Parathyroid adenoma (tissue), 2 donors: ENCODE results near the gene RPS19.

Experiments used
- H2AFZ ChIP-seq: fragments of 300-600 bp; sonication (generic); one replicate; pipeline ENCODE4 v1.7.0; 2017; ENCODE audit warnings: antibody characterized with exemption, mild to moderate bottlenecking
- H3K27ac ChIP-seq: fragments of 300-600 bp; sonication (generic); one replicate; pipeline ENCODE4 v1.7.0; 2017
- H3K27me3 ChIP-seq: fragments of 300-600 bp; sonication (generic); one replicate; pipeline ENCODE4 v1.7.0; 2017; ENCODE audit warnings: low read length; ENCODE audit not compliant: control insufficient read depth, insufficient read depth
- H3K36me3 ChIP-seq: fragments of 300-600 bp; sonication (generic); one replicate; pipeline ENCODE4 v1.7.0; 2017; ENCODE audit warnings: low read length; ENCODE audit not compliant: control insufficient read depth, insufficient read depth
- H3K4me1 ChIP-seq: fragments of 300-600 bp; sonication (generic); one replicate; pipeline ENCODE4 v1.7.0; 2017; ENCODE audit warnings: control low read depth
- H3K4me2 ChIP-seq: fragments of 300-600 bp; sonication (generic); one replicate; pipeline ENCODE4 v1.7.0; 2017; ENCODE audit warnings: low read length
- H3K4me3 ChIP-seq: fragments of 300-600 bp; sonication (generic); one replicate; pipeline ENCODE4 v1.7.0; 2017; ENCODE audit warnings: low read depth, low read length
- H3K79me2 ChIP-seq: fragments of 300-600 bp; sonication (generic); one replicate; pipeline ENCODE4 v1.7.0; 2017; ENCODE audit warnings: control low read depth
- H3K9ac ChIP-seq: fragments of 300-600 bp; sonication (generic); one replicate; pipeline ENCODE4 v1.7.0; 2017; ENCODE audit warnings: mild to moderate bottlenecking
- H3K9me3 ChIP-seq: fragments of 300-600 bp; sonication (generic); one replicate; pipeline ENCODE4 v1.7.0; 2017; ENCODE audit warnings: low read length; ENCODE audit not compliant: control insufficient read depth
- TF ChIP-seq, protein P1 (sequence below): fragments of 300-600 bp; sonication (generic); IDR thresholded peaks from one replicate; pipeline ENCODE4 v1.7.0; 2017; ENCODE audit warnings: antibody characterized with exemption, mild to moderate bottlenecking
- donor health status: primary hyperparathyroidism.

RPS19 gene

DNA sequence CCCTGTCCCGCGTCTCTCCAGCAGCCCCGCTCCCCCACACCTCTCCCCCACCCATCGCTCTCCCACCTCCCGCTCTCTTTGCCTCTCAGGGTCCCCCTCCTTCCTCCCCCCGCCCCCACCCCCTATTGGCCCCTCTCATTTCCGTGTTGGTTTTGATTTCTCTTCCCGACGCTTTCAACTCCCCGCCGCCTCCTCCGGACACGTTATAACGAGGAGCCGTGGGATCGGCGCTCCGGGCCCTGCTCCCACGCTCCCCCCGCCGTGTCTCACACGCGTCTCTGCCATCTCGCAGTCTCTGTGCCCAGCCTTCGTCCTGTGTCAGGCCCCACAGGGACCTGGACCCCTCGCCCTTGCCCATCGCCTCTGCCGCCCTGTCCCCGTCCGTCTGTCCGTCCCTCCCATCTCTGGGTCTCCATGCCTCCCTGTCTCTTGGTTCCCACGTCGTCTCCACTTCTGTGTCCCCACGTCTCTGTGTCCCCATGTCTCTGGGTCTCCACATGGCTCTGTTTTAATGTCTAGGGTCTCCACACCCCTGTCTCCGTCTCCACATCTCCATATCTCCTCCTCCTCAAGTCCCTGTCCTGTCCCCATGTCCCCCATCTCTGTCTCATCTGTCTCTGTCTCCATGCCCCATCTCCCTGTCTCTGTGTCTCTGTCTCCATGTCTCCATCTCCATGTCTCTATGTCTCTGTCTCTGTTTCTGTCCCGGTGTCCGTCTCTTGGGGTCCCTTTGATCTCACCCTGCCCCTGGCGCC, 55.1 kb downstream of the RPS19 start:
- no peak overlapping the region for H3K4me3 ChIP-seq
- H3K79me2 ChIP-seq: peaks cover 4% of the 10 kb centered on the region
- H3K9ac ChIP-seq: no peak overlapping the region
- no peaks in the 10 kb centered on the region for H3K9me3 ChIP-seq
- no peak overlapping the region for H2AFZ ChIP-seq
- TF ChIP-seq, protein P1, sequence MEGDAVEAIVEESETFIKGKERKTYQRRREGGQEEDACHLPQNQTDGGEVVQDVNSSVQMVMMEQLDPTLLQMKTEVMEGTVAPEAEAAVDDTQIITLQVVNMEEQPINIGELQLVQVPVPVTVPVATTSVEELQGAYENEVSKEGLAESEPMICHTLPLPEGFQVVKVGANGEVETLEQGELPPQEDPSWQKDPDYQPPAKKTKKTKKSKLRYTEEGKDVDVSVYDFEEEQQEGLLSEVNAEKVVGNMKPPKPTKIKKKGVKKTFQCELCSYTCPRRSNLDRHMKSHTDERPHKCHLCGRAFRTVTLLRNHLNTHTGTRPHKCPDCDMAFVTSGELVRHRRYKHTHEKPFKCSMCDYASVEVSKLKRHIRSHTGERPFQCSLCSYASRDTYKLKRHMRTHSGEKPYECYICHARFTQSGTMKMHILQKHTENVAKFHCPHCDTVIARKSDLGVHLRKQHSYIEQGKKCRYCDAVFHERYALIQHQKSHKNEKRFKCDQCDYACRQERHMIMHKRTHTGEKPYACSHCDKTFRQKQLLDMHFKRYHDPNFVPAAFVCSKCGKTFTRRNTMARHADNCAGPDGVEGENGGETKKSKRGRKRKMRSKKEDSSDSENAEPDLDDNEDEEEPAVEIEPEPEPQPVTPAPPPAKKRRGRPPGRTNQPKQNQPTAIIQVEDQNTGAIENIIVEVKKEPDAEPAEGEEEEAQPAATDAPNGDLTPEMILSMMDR: no peak
- peaks cover 5% of the 10 kb centered on the region for H3K27me3 ChIP-seq
- no peak overlapping the region for H3K27ac ChIP-seq
- H3K4me2 ChIP-seq: no peak overlapping the region
- peaks cover 12% of the 10 kb centered on the region for H3K4me1 ChIP-seq
- no peaks in the 10 kb centered on the region for H3K36me3 ChIP-seq

DNA sequence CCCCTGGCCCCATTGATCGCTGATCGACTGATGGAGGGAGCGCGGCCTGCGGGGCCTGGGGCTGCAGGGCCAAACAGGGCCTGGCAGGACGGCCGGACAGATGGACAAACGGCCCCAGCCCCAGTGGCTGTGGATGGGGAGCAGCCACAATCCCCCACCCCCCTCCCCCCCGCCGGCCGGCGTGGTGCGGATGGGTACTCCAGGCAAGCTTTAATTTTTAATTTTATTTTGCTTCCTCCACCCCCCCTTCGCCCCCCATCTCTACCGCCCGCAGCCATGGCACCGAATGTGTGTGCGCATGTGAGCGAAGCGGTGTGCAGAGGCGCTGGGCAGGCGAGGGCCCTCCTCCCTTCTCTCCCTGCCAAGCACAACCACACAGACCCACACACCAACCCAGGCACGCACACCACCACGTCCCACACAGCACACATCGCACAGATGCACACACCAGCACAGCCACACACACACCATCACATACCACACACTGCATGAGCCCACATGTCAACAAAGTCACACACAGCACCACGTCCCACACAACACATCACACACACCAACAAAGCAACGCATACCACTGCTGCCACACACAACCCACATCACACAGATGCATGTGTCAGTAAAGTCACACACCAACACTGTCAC, 55.8 kb downstream of the RPS19 start:
- TF ChIP-seq, protein P1: no peak
- peaks cover 13% of the 10 kb centered on the region for H3K4me1 ChIP-seq
- H3K9me3 ChIP-seq: no peaks in the 10 kb centered on the region
- H3K27ac ChIP-seq: no peak overlapping the region
- H3K79me2 ChIP-seq: peaks cover 4% of the 10 kb centered on the region
- H3K4me2 ChIP-seq: no peak overlapping the region
- H3K36me3 ChIP-seq: no peaks in the 10 kb centered on the region
- H3K9ac ChIP-seq: no peak overlapping the region
- peaks cover 5% of the 10 kb centered on the region for H3K27me3 ChIP-seq
- H2AFZ ChIP-seq: no peak overlapping the region
- no peak overlapping the region for H3K4me3 ChIP-seq

GRCh38 chr19:41917676-41918075, 57.6 kb downstream of the RPS19 start:
- no peak overlapping the region for H3K4me2 ChIP-seq

DNA sequence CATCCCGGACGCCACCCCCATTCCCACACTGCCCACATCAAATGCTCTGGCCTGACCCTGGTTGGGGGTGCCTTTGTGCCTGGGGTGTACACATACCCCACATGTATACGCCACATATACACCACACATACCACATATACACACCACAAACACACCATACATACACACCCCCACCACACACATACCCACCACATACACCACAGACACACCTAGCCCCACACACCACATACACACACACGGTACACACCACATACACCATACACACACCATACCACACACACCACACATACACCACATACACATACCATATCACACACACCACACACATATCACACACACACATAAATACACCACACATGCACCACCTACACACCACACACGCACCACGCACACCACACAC, 58.0 kb downstream of the RPS19 start:
- Histone ChIP-seq H3K4me1 (peaks cover 6% of the 10 kb centered on the region), H3K9me3 (no peaks in the 10 kb centered on the region), H2AFZ (no peak overlapping the region), H3K27ac (no peak overlapping the region), H3K9ac (no peak overlapping the region), H3K27me3 (peaks cover 5% of the 10 kb centered on the region), H3K36me3 (no peaks in the 10 kb centered on the region), H3K4me3 (no peak overlapping the region), H3K79me2 (peaks cover 4% of the 10 kb centered on the region), H3K4me2 (no peak overlapping the region)
- TF ChIP-seq, protein P1: no peak

More at GRCh38 chr19:41917676-41918075, 57.6 kb downstream of the RPS19 start:
- TF ChIP-seq, protein P1: no peak
- no peak overlapping the region for H2AFZ ChIP-seq
- H3K9ac ChIP-seq: no peak overlapping the region
- H3K27ac ChIP-seq: no peak overlapping the region
- peaks cover 6% of the 10 kb centered on the region for H3K4me1 ChIP-seq
- H3K9me3 ChIP-seq: no peaks in the 10 kb centered on the region
- peaks cover 4% of the 10 kb centered on the region for H3K79me2 ChIP-seq
- H3K4me3 ChIP-seq: no peak overlapping the region
- H3K27me3 ChIP-seq: peaks cover 5% of the 10 kb centered on the region
- H3K36me3 ChIP-seq: no peaks in the 10 kb centered on the region
